Measurements from ENCODE around the gene CHST15. TPM values are rescaled to one million over a fixed set of nuclear protein-coding genes. Genes with fewer than 3 reads are reported as not detected.

CHST15 gene
- total RNA-seq, 1 experiment from 2014 or later: 26.7 TPM

DNA sequence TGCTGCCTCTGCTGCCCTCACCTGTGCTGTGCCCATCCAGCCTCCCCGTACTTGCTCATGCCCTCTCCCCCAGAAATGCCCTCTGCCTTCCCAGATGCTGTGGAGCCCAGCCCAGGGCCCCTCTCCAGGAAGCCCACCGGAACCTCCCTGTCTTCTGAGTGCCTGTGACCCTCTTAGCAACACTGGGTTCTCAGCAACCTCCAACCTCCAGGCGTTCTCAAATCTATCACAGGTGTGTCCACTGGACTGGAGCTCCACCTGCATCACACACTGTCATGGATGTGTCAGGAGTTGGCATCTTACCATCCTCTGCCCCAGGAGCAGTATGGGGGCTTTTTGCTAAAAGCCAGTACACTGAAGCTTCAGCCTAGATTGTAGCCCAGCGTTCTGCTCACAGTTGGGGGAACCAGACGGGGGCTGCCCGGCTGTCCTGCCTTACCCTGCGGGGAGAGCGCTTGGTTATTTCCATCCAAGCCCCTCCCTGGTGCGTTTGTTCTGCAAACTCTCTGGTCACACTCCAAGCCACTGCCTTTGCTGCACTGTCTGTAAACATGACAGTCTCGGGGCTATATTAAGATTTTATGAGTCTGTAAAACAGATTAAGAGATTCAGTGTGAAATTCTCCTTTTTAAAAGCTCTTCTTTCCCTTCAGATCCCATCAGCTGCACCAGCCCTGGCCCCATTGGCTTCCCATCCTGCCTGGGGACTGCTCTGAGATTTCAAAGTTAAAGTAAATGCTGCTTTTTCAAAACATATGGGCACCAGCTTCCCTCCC, 130.5 kb downstream of the CHST15 start:
- Histone ChIP-seq H3K27me3 (replicated peaks; ENCODE audit: control insufficient read depth, insufficient read depth, low read length) (no peaks in the 10 kb centered on the region), H3K36me3 (ENCODE audit: control insufficient read depth, insufficient read depth, low read length) (no peaks in the 10 kb centered on the region), H3K9me3 (no peaks in the 10 kb centered on the region), H3K4me1 (no peaks in the 10 kb centered on the region), H3K4me3 (ENCODE audit: low read depth, low read length) (no peak overlapping the region)
- no peak overlapping the region for H3K4me3 Mint-ChIP-seq (ENCODE audit: unreplicated experiment)
- ChIA-PET CTCF (no interaction called here), POLR2A (no interaction called here)
- H3K27ac Mint-ChIP-seq (ENCODE audit: unreplicated experiment): no peak overlapping the region
- intact Hi-C loops (cut with micrococcal nuclease; ENCODE audit: unreplicated experiment): loop anchor here (10.0 kb wide), 1 partner anchor 118 kb away; no protein-coding TSS in a partner anchor
- no TSS peak for BruUV-seq (replicated peaks)
- no peaks in the 10 kb centered on the region for H3K4me1 Mint-ChIP-seq (ENCODE audit: low read depth, unreplicated experiment)
- DNase-seq: no peak
- TF ChIP-seq, protein P1, sequence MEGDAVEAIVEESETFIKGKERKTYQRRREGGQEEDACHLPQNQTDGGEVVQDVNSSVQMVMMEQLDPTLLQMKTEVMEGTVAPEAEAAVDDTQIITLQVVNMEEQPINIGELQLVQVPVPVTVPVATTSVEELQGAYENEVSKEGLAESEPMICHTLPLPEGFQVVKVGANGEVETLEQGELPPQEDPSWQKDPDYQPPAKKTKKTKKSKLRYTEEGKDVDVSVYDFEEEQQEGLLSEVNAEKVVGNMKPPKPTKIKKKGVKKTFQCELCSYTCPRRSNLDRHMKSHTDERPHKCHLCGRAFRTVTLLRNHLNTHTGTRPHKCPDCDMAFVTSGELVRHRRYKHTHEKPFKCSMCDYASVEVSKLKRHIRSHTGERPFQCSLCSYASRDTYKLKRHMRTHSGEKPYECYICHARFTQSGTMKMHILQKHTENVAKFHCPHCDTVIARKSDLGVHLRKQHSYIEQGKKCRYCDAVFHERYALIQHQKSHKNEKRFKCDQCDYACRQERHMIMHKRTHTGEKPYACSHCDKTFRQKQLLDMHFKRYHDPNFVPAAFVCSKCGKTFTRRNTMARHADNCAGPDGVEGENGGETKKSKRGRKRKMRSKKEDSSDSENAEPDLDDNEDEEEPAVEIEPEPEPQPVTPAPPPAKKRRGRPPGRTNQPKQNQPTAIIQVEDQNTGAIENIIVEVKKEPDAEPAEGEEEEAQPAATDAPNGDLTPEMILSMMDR (IDR thresholded peaks at IDR 0.05; ENCODE audit: insufficient read depth in 1 of 2, low read depth in 1 of 2, low read length in 1 of 2, severe bottlenecking in 1 of 2, unreplicated experiment in 1 of 2): no peak
- H3K27me3 Mint-ChIP-seq (ENCODE audit: insufficient read depth, unreplicated experiment): peaks cover 7% of the 10 kb centered on the region
- no peaks in the 10 kb centered on the region for H3K36me3 Mint-ChIP-seq (ENCODE audit: insufficient read depth, unreplicated experiment)
- H3K9me3 Mint-ChIP-seq (ENCODE audit: unreplicated experiment): no peaks in the 10 kb centered on the region

DNA sequence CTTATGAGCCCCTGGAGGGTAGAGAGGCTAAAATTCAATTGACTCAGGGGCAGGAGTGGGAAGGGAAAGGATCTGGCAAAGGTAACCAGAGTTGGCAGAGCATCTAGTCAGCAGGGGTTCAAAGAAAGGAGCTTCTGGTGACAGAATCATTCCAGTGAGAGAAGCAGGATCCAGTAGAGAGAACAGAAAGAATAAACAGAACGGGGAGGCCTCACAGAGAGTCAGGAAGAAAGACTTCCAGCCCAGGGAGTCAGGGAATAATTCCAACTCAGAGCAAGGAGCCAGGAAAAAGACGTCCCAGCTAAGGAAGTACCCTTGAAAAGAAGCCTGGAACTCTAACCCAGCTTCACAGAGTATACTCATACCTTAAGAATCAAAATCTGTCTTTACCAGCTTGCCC, 135.2 kb downstream of the CHST15 start:
- BruUV-seq (replicated peaks): no TSS peak
- H3K36me3 ChIP-seq (ENCODE audit: control insufficient read depth, insufficient read depth, low read length): no peaks in the 10 kb centered on the region
- H3K9me3 Mint-ChIP-seq (ENCODE audit: unreplicated experiment): no peaks in the 10 kb centered on the region
- H3K4me3 Mint-ChIP-seq (ENCODE audit: unreplicated experiment): no peak overlapping the region
- H3K27me3 Mint-ChIP-seq (ENCODE audit: insufficient read depth, unreplicated experiment): peaks cover 5% of the 10 kb centered on the region
- CTCF ChIA-PET: no interaction called here
- H3K4me3 ChIP-seq (ENCODE audit: low read depth, low read length): no peak overlapping the region
- H3K36me3 Mint-ChIP-seq (ENCODE audit: insufficient read depth, unreplicated experiment): no peaks in the 10 kb centered on the region
- POLR2A ChIA-PET: no interaction called here
- H3K4me1 Mint-ChIP-seq (ENCODE audit: low read depth, unreplicated experiment): no peaks in the 10 kb centered on the region
- no peak for DNase-seq
- H3K27me3 ChIP-seq (replicated peaks; ENCODE audit: control insufficient read depth, insufficient read depth, low read length): no peaks in the 10 kb centered on the region
- TF ChIP-seq, protein P1 (IDR thresholded peaks at IDR 0.05; ENCODE audit: insufficient read depth in 1 of 2, low read depth in 1 of 2, low read length in 1 of 2, severe bottlenecking in 1 of 2, unreplicated experiment in 1 of 2): no peak
- H3K4me1 ChIP-seq: no peaks in the 10 kb centered on the region
- peaks cover 4% of the 10 kb centered on the region; the same call in 1 of the 2 replicates for H3K9me3 ChIP-seq
- intact Hi-C loops (cut with micrococcal nuclease; ENCODE audit: unreplicated experiment): no loop called here
- no peak overlapping the region for H3K27ac Mint-ChIP-seq (ENCODE audit: unreplicated experiment)

Other genes starting within 250 kb of the CHST15 start
- not detected in 2 replicates for gene CPXM2, start 201.8 kb downstream of the CHST15 start, total RNA-seq (2022)

Measured in Caco-2 (cell line).